ENCODE data around the gene PRKN. TPM values are rescaled to one million over a fixed set of nuclear protein-coding genes. Genes with fewer than 3 reads are reported as not detected.
A peak's percentile ranks its signal among the peaks of the same experiment; 100 is the strongest.

Gene PRKN
- total and polyA plus RNA-seq, 9 of the 15 experiments (the other 6 are each of a cell fraction or from before 2014, with no cell fraction given) = 0.03 to 0.96 (median 0.15) TPM; not detected in 2

- TF ChIP-seq ARID3A (IDR thresholded peaks at IDR 0.05; ENCODE audit: borderline replicate concordance, low read depth, low read length) = no peak
- no peak for TF ChIP-seq THAP12 (CRISPR knock-in tag; IDR thresholded peaks at IDR 0.05)
- no peak for TF ChIP-seq CTBP1 (IDR thresholded peaks at IDR 0.05; ENCODE audit: borderline replicate concordance)
- TF ChIP-seq CEBPB (tag; IDR thresholded peaks at IDR 0.05) = peak; percentile 79
- TF ChIP-seq TCF15 (CRISPR knock-in tag; IDR thresholded peaks at IDR 0.05) = no peak
- TF ChIP-seq MED1 (CRISPR knock-in tag; IDR thresholded peaks at IDR 0.05; ENCODE audit: borderline replicate concordance) = no peak
- TF ChIP-seq ARHGAP35 (IDR thresholded peaks at IDR 0.05; ENCODE audit: partially characterized antibody) = no peak
These were observed 1426.7 kb downstream of the PRKN start (continued) for GRCh38 chr6:161300823-161301222.
